ENCODE measurements around the gene EXOC6B.

DNA sequence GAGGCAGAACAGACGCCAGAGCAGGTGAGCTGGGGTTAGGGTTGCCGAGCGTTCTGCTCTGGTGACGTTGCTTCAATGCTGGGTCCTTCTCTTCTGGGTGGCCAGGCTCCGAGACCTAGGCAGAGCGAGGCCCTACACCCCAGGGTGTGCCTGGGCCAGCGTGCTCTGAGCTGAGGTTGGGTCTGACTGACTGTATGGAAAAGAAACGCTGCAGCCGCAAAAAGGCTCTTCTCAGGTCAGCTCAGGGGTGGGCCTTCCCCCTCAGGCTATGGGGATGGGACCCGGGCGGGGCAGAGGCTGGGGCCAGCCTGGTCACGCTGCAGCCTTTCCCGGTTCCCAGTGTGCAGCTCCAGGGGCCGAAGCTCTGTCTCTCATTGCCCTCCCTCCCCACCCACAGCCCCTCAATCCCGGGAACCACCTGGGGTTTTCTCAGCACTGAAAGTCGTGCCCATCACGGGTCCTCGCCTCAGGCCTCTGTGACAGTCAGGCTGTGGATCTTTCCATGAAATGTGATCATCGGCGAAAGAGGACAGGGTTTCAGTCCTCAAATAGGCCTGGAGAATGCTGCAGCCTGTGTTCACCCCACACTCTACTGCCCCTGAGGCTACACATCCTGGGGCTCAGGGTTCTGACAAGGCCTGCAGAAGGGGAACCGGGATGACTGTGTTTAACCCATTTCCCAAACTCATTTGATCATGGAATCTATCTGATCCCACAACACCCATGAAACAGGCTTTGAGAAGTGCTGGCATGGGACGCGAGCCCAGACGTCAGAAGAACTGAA, 697.6 kb downstream of the EXOC6B start:
- TF ChIP-seq, protein P1, sequence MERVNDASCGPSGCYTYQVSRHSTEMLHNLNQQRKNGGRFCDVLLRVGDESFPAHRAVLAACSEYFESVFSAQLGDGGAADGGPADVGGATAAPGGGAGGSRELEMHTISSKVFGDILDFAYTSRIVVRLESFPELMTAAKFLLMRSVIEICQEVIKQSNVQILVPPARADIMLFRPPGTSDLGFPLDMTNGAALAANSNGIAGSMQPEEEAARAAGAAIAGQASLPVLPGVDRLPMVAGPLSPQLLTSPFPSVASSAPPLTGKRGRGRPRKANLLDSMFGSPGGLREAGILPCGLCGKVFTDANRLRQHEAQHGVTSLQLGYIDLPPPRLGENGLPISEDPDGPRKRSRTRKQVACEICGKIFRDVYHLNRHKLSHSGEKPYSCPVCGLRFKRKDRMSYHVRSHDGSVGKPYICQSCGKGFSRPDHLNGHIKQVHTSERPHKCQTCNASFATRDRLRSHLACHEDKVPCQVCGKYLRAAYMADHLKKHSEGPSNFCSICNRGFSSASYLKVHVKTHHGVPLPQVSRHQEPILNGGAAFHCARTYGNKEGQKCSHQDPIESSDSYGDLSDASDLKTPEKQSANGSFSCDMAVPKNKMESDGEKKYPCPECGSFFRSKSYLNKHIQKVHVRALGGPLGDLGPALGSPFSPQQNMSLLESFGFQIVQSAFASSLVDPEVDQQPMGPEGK (CRISPR knock-in tag; IDR thresholded peaks at IDR 0.05; ENCODE audit: borderline replicate concordance) = no peak
- no peak for TF ChIP-seq TOX (CRISPR knock-in tag; IDR thresholded peaks at IDR 0.05; ENCODE audit: borderline replicate concordance)
- TF ChIP-seq ZFP3 (CRISPR knock-in tag; IDR thresholded peaks at IDR 0.05) = no peak
- TF ChIP-seq BACH2 (CRISPR knock-in tag; IDR thresholded peaks at IDR 0.05; ENCODE audit: borderline replicate concordance) = no peak
- no peak for TF ChIP-seq ZFP30 (CRISPR knock-in tag; IDR thresholded peaks at IDR 0.05)
- TF ChIP-seq GLIS3 (CRISPR knock-in tag; IDR thresholded peaks at IDR 0.05) = peak; percentile 91
- 0 out of 2 replicates have a peak, but pooled peaks have one; percentile 11 for TF ChIP-seq SNAI2 (CRISPR knock-in tag; IDR thresholded peaks at IDR 0.05)

Data from SK-N-SH treated with all-trans-retinoic acid at 6 μM for 48 hours (cell line).